Keratinocyte (primary cell): ENCODE data around the gene CENPO. TPM values are rescaled to one million over a fixed set of nuclear protein-coding genes. Genes with fewer than 3 reads are reported as not detected.

Source experiments
- DNase-seq: peaks from one replicate; pipeline ENCODE4 v3.0.0-alpha.2; 2011; ENCODE audit warnings: low read depth, missing footprints, low spot score
- FAIRE-seq: peaks from 2 replicates; lab custom pipeline; 2011; peaks lifted over from hg19 to GRCh38; lab: Jason Lieb, UNC
- H2AFZ ChIP-seq: 2 replicates; pipeline ENCODE4 v1.6.0; 2012; ENCODE audit warnings: low read length, control low read depth, inconsistent platforms; ENCODE audit not compliant: control insufficient read depth
- H3K27ac ChIP-seq: 2 replicates; pipeline ENCODE4 v1.5.1; 2011; ENCODE audit warnings: low read length; ENCODE audit not compliant: control insufficient read depth, insufficient read depth
- H3K27me3 ChIP-seq: 3 replicates; pipeline ENCODE4 v1.6.0; 2011; ENCODE audit warnings: low read length; ENCODE audit not compliant: control insufficient read depth, insufficient read depth; ENCODE audit errors: extremely low read depth
- H3K36me3 ChIP-seq, 2 experiments: 2 replicates in 1 of 2; 3 replicates in 1 of 2; pipeline ENCODE4 v1.5.1; 2011; ENCODE audit warnings: low read length in 2 of 2, mild to moderate bottlenecking in 1 of 2; ENCODE audit not compliant: control insufficient read depth in 2 of 2, insufficient read depth in 2 of 2; ENCODE audit errors: extremely low read depth in 1 of 2
- H3K4me1 ChIP-seq: 3 replicates; pipeline ENCODE4 v1.5.1; 2011; ENCODE audit warnings: low read length; ENCODE audit not compliant: control insufficient read depth, insufficient read depth; ENCODE audit errors: extremely low read depth
- H3K4me2 ChIP-seq: 3 replicates; pipeline ENCODE4 v1.6.0; 2011; ENCODE audit warnings: low read depth, low read length; ENCODE audit not compliant: control insufficient read depth, insufficient read depth; ENCODE audit errors: extremely low read depth
- H3K4me3 ChIP-seq, 3 experiments: fragments of 200-600 bp in 1 of 3; sonication (generic) in 1 of 3; 2 replicates in 2 of 3; 3 replicates in 1 of 3; pipeline ENCODE4 v1.5.1; 2011 to 2016; ENCODE audit warnings: low read length in 3 of 3, mild to moderate bottlenecking in 3 of 3, control low read depth in 2 of 3, inconsistent platforms in 1 of 3, low read depth in 1 of 3, mixed read lengths in 1 of 3, mixed run types in 1 of 3, moderate library complexity in 1 of 3; ENCODE audit not compliant: control insufficient read depth in 2 of 3, insufficient read depth in 2 of 3; ENCODE audit errors: extremely low read depth in 1 of 3
- H3K79me2 ChIP-seq: 2 replicates; pipeline ENCODE4 v1.6.0; 2012; ENCODE audit warnings: low read length; ENCODE audit not compliant: control insufficient read depth, insufficient read depth
- H3K9ac ChIP-seq: 3 replicates; pipeline ENCODE4 v1.6.0; 2011; ENCODE audit warnings: low read length; ENCODE audit not compliant: control insufficient read depth, insufficient read depth; ENCODE audit errors: extremely low read depth
- H3K9me1 ChIP-seq: 3 replicates; pipeline ENCODE4 v1.6.0; 2011; ENCODE audit warnings: low read length; ENCODE audit not compliant: control insufficient read depth, insufficient read depth; ENCODE audit errors: extremely low read depth
- H3K9me3 ChIP-seq: 2 replicates; pipeline ENCODE4 v1.5.1; 2012; ENCODE audit warnings: low read depth, low read length; ENCODE audit not compliant: control insufficient read depth
- H4K20me1 ChIP-seq: 3 replicates; pipeline ENCODE4 v1.6.0; 2011; ENCODE audit warnings: low read length; ENCODE audit not compliant: control insufficient read depth, insufficient read depth; ENCODE audit errors: extremely low read depth
- CTCF ChIP-seq, 3 experiments: IDR thresholded peaks in 1 of 3; conservative IDR thresholded peaks in 1 of 3; optimal IDR thresholded peaks in 1 of 3; 2 replicates in 2 of 3; 3 replicates in 1 of 3; pipeline versions ENCODE3 to v1.5.1; 2011; ENCODE audit warnings: low read length in 3 of 3, mild to moderate bottlenecking in 3 of 3, moderate library complexity in 2 of 3, control low read depth in 1 of 3, inconsistent platforms in 1 of 3; ENCODE audit not compliant: insufficient read depth in 2 of 3; ENCODE audit errors: extremely low read depth in 1 of 3
- EZH2 ChIP-seq: IDR thresholded peaks from one replicate; pipeline ENCODE4 v1.6.1; 2012; ENCODE audit warnings: inconsistent platforms, mild to moderate bottlenecking, low read length, moderate library complexity
- dilution Hi-C: fragments of 300-500 bp; cut with MboI; formaldehyde crosslinking; loops from one replicate; pipeline ENCODE4 v1.7.0; 2020; ENCODE audit warnings: low sequenced_read_pairs; ENCODE audit not compliant: extremely low pct_ligation_motif_present
- polyA plus RNA-seq, 5 experiments: library from polyadenylated mRNA; depleted of rRNA in 3 of 5; stranded (reverse) in 3 of 5; stranded (forward) in 1 of 5; unstranded in 1 of 5; fragments of >200 nt; gene quantifications; 1 replicate in 1 of 5; 2 replicates in 3 of 5; 3 replicates in 1 of 5; pipeline versions ENCODE4 v1.2.1 to v1.2.3, GENCODE V29; 2011 to 2012; ENCODE audit warnings: missing spikeins in 2 of 5, low read depth in 1 of 5, low replicate concordance in 1 of 5

The CENPO gene
- polyA plus RNA-seq, 1 donor (not counting 4 experiments of a cell fraction or from before 2014, with no cell fraction given), result 12.1 TPM

GRCh38 chr2:24850944-24851343 lies 57.7 kb downstream of the CENPO start:
- Histone ChIP-seq H3K36me3 (no peaks in the 10 kb centered on the region), H3K9me1 (no peaks in the 10 kb centered on the region), H3K27me3 (no peaks in the 10 kb centered on the region), H3K27ac (no peak overlapping the region), H3K9me3 (no peaks in the 10 kb centered on the region), H3K9ac (no peak overlapping the region), H3K4me2 (no peak overlapping the region), H3K79me2 (no peaks in the 10 kb centered on the region), H2AFZ (no peak overlapping the region), H3K4me1 (no peaks in the 10 kb centered on the region), H4K20me1 (no peaks in the 10 kb centered on the region), H3K4me3 (no peak overlapping the region)
- DNase-seq (no peak), FAIRE-seq (no peak)
- TF ChIP-seq EZH2 (no peak), CTCF (optimal IDR thresholded peaks at IDR 0.05 in 1 of 3, IDR thresholded peaks at IDR 0.05 in 1 of 3, conservative IDR thresholded peaks at IDR 0.05 in 1 of 3; ENCODE audit: extremely low read depth in 1 of 3, insufficient read depth in 2 of 3, low read length in 3 of 3) (no peak)
- dilution Hi-C loops, result no loop called here

GRCh38 chr2:24852026-24852425 lies 58.8 kb downstream of the CENPO start:
- H3K4me1 ChIP-seq, result no peaks in the 10 kb centered on the region
- no peaks in the 10 kb centered on the region for H3K36me3 ChIP-seq
- H3K9ac ChIP-seq, result no peak overlapping the region
- H3K4me2 ChIP-seq, result no peak overlapping the region
- H2AFZ ChIP-seq, result no peak overlapping the region
- TF ChIP-seq CTCF (optimal IDR thresholded peaks at IDR 0.05 in 1 of 3, IDR thresholded peaks at IDR 0.05 in 1 of 3, conservative IDR thresholded peaks at IDR 0.05 in 1 of 3; ENCODE audit: extremely low read depth in 1 of 3, insufficient read depth in 2 of 3, low read length in 3 of 3), result no peak
- no peak for TF ChIP-seq EZH2
- no peaks in the 10 kb centered on the region for H3K79me2 ChIP-seq
- no peaks in the 10 kb centered on the region for H3K27me3 ChIP-seq
- no peak overlapping the region for H3K27ac ChIP-seq
- no peaks in the 10 kb centered on the region for H3K9me3 ChIP-seq
- FAIRE-seq (no peak), DNase-seq (no peak)
- H4K20me1 ChIP-seq, result no peaks in the 10 kb centered on the region
- no peaks in the 10 kb centered on the region for H3K9me1 ChIP-seq
- H3K4me3 ChIP-seq, result no peak overlapping the region
- dilution Hi-C loops, result no loop called here
